ENCODE results near the gene PIH1D1. TPM values are rescaled to one million over a fixed set of nuclear protein-coding genes. Genes with fewer than 3 reads are reported as not detected.

The PIH1D1 gene
- total and polyA plus RNA-seq, 2 donors (not counting 3 experiments of a cell fraction or from before 2014, with no cell fraction given), result 83.2 to 86.9 TPM

DNA sequence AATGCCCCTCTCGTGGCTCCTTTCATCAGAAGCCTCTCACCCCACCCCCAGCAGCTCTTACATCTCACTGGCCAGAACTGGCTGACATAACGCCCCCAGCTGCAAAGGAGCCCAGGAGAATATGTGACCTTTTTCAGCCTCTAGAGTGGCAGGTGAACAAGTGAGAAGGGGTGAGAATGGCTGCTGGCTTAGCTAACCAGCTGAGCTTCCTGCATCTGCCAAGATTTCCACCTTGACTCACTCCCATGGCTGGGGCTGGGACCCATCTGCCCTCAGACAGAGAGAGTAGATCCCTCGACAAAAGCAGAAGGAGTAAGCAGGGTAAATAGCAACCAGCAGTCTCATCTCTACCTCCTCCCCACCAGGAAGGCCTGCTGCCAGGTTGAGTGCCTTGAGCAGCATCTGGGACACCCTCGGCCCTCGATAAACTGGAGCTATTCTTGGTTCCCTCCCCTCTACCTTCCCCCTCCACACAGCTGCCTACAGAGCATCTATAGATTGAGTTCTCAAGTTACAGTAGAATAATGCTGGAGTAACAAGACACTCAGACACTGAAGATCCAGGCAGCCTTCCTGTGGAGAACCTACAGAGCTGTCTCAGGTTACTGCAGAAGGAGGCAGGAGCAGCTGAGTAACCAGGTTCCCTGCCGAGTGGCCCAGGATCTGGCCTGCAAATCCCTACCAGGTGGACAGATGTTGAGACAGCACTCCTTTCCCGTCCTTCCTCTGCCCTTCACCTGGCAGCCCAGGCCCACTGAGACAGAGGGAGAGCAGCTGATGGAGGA, 48.0 kb downstream of the PIH1D1 start:
- H3K4me2 ChIP-seq (ENCODE audit: insufficient read depth, low read length), result no peak overlapping the region
- intact Hi-C loops (cut with micrococcal nuclease), result no loop called here
- no peak overlapping the region for H3K9ac ChIP-seq (replicated peaks; ENCODE audit: extremely low read depth, insufficient read depth, low read length)
- no peak overlapping the region for H2AFZ ChIP-seq (ENCODE audit: low read depth, low read length)
- TF ChIP-seq EZH2 (IDR thresholded peaks at IDR 0.05; ENCODE audit: borderline replicate concordance, low read depth, low read length, severe bottlenecking) (no peak), POLR2AphosphoS5 (IDR thresholded peaks at IDR 0.05; ENCODE audit: insufficient read depth, low read depth, low read length) (no peak), MYC (IDR thresholded peaks at IDR 0.05; ENCODE audit: low read depth, low read length) (no peak), FOS (IDR thresholded peaks at IDR 0.05; ENCODE audit: borderline replicate concordance, insufficient read depth, low read length) (no peak), JUN (IDR thresholded peaks at IDR 0.05; ENCODE audit: borderline replicate concordance, insufficient read depth, insufficient read length, low read depth) (no peak), POLR2A (IDR thresholded peaks at IDR 0.05; ENCODE audit: low read depth, low read length) (no peak), CTCF (IDR thresholded peaks at IDR 0.05; ENCODE audit: extremely low read depth in 1 of 2, insufficient read depth in 1 of 2, low read depth in 1 of 2, low read length in 2 of 2) (no peak), MAX (IDR thresholded peaks at IDR 0.05; ENCODE audit: insufficient read depth, insufficient read length) (no peak), GATA2 (IDR thresholded peaks at IDR 0.05; ENCODE audit: insufficient read depth, insufficient read length, low read depth, low read length) (no peak)
- FAIRE-seq (no peak), DNase-seq (ENCODE audit: low read depth, low spot score) (no peak)
- no peak overlapping the region for H3K27ac ChIP-seq (ENCODE audit: insufficient read depth, low read depth, low read length)
- ChIA-PET POLR2A (no interaction called here), CTCF (no interaction called here)
- dilution Hi-C loops (cut with MboI; ENCODE audit: extremely low pct_ligation_motif_present, low sequenced_read_pairs), result no loop called here
- H3K36me3 ChIP-seq (ENCODE audit: control insufficient read depth in 2 of 2, extremely low read depth in 1 of 2, insufficient read depth in 2 of 2, low read length in 2 of 2), result no peaks in the 10 kb centered on the region
- H3K79me2 ChIP-seq (ENCODE audit: control insufficient read depth, insufficient read depth, low read length), result no peaks in the 10 kb centered on the region
- no peaks in the 10 kb centered on the region for H3K9me3 ChIP-seq (replicated peaks; ENCODE audit: control insufficient read depth, insufficient read depth, low read length)
- no peak overlapping the region for H3K4me3 ChIP-seq (replicated peaks in 1 of 3; ENCODE audit: insufficient read depth in 1 of 3, low read depth in 1 of 3, low read length in 3 of 3)
- H3K27me3 ChIP-seq (ENCODE audit: control insufficient read depth in 2 of 2, insufficient read depth in 2 of 2, low read length in 2 of 2), result no peaks in the 10 kb centered on the region
- H4K20me1 ChIP-seq (replicated peaks; ENCODE audit: control insufficient read depth, extremely low read depth, insufficient read depth, low read length), result no peaks in the 10 kb centered on the region
- H3K9me1 ChIP-seq (replicated peaks; ENCODE audit: control insufficient read depth, extremely low read depth, insufficient read depth, low read length), result no peaks in the 10 kb centered on the region
- H3K4me1 ChIP-seq (ENCODE audit: control insufficient read depth, extremely low read depth, insufficient read depth, low read length), result no peaks in the 10 kb centered on the region
- BruUV-seq (replicated peaks), result no TSS peak

Data from endothelial cell of umbilical vein (primary cell).